Measurements from ENCODE around the gene SLC30A1. TPM values are rescaled to one million over a fixed set of nuclear protein-coding genes. Genes with fewer than 3 reads are reported as not detected.
A peak's percentile ranks its signal among the peaks of the same experiment; 100 is the strongest.

Gene SLC30A1
- total and polyA plus RNA-seq, 4 donors: 17.0 to 37.3 (median 25.4) TPM

- Histone ChIP-seq H3K9me3 (ENCODE audit: control insufficient read depth, insufficient read depth, low read length) (no peaks in the 10 kb centered on the region), H3K27ac (ENCODE audit: low read depth, low read length) (no peak overlapping the region), H3K4me3 (ENCODE audit: low read depth, low read length) (no peak overlapping the region), H3K27me3 (ENCODE audit: control insufficient read depth, insufficient read depth, low read length) (no peaks in the 10 kb centered on the region), H3K4me1 (ENCODE audit: control insufficient read depth, insufficient read depth, low read length) (no peaks in the 10 kb centered on the region), H3K36me3 (ENCODE audit: control insufficient read depth, insufficient read depth, low read length) (no peaks in the 10 kb centered on the region)
- WGBS (ENCODE audit: insufficient coverage): no CpG with 5 or more reads among the region's 3 CpGs
- no peak for DNase-seq (ENCODE audit: low read depth in 4 of 6, low spot score in 6 of 6)
These were observed 24.3 kb upstream of the SLC30A1 start for GRCh38 chr1:211603191-211603701.

GRCh38 chr1:211601982-211602670 is 23.2 kb upstream of the SLC30A1 start:
- Histone ChIP-seq H3K4me3 (ENCODE audit: low read depth, low read length) (no peak overlapping the region), H3K4me1 (ENCODE audit: control insufficient read depth, insufficient read depth, low read length) (no peaks in the 10 kb centered on the region), H3K27me3 (ENCODE audit: control insufficient read depth, insufficient read depth, low read length) (no peaks in the 10 kb centered on the region), H3K36me3 (ENCODE audit: control insufficient read depth, insufficient read depth, low read length) (no peaks in the 10 kb centered on the region), H3K27ac (ENCODE audit: low read depth, low read length) (no peak overlapping the region), H3K9me3 (ENCODE audit: control insufficient read depth, insufficient read depth, low read length) (no peaks in the 10 kb centered on the region)
- DNase-seq (ENCODE audit: low read depth in 4 of 6, low spot score in 6 of 6): peak in 1 of 6 donors; percentile 85
- 61% methylated on average over 3 of the region's 7 CpGs for WGBS (ENCODE audit: insufficient coverage)

- H3K27me3 ChIP-seq (ENCODE audit: control insufficient read depth, insufficient read depth, low read length): no peaks in the 10 kb centered on the region
- H3K9me3 ChIP-seq (ENCODE audit: control insufficient read depth, insufficient read depth, low read length): no peaks in the 10 kb centered on the region
- no peaks in the 10 kb centered on the region for H3K36me3 ChIP-seq (ENCODE audit: control insufficient read depth, insufficient read depth, low read length)
- no peak for DNase-seq (ENCODE audit: low read depth in 4 of 6, low spot score in 6 of 6)
- H3K4me3 ChIP-seq (ENCODE audit: low read depth, low read length): no peak overlapping the region
- H3K4me1 ChIP-seq (ENCODE audit: control insufficient read depth, insufficient read depth, low read length): no peaks in the 10 kb centered on the region
- no CpG with 5 or more reads among the region's 3 CpGs for WGBS (ENCODE audit: insufficient coverage)
- no peak overlapping the region for H3K27ac ChIP-seq (ENCODE audit: low read depth, low read length)
These were observed 22.2 kb upstream of the SLC30A1 start for GRCh38 chr1:211601159-211601558.

GRCh38 chr1:211599250-211599649 is 20.3 kb upstream of the SLC30A1 start:
- Histone ChIP-seq H3K9me3 (ENCODE audit: control insufficient read depth, insufficient read depth, low read length) (no peaks in the 10 kb centered on the region), H3K36me3 (ENCODE audit: control insufficient read depth, insufficient read depth, low read length) (no peaks in the 10 kb centered on the region), H3K27ac (ENCODE audit: low read depth, low read length) (no peak overlapping the region), H3K4me1 (ENCODE audit: control insufficient read depth, insufficient read depth, low read length) (no peaks in the 10 kb centered on the region), H3K27me3 (ENCODE audit: control insufficient read depth, insufficient read depth, low read length) (no peaks in the 10 kb centered on the region), H3K4me3 (ENCODE audit: low read depth, low read length) (no peak overlapping the region)
- no peak for DNase-seq (ENCODE audit: low read depth in 4 of 6, low spot score in 6 of 6)

- Histone ChIP-seq H3K36me3 (ENCODE audit: control insufficient read depth, insufficient read depth, low read length) (no peaks in the 10 kb centered on the region), H3K4me1 (ENCODE audit: control insufficient read depth, insufficient read depth, low read length) (no peaks in the 10 kb centered on the region), H3K4me3 (ENCODE audit: low read depth, low read length) (no peak overlapping the region), H3K27me3 (ENCODE audit: control insufficient read depth, insufficient read depth, low read length) (no peaks in the 10 kb centered on the region), H3K9me3 (ENCODE audit: control insufficient read depth, insufficient read depth, low read length) (no peaks in the 10 kb centered on the region), H3K27ac (ENCODE audit: low read depth, low read length) (no peak overlapping the region)
- no CpG with 5 or more reads among the region's 4 CpGs for WGBS (ENCODE audit: insufficient coverage)
- no peak for DNase-seq (ENCODE audit: low read depth in 4 of 6, low spot score in 6 of 6)
These were observed 19.6 kb upstream of the SLC30A1 start for GRCh38 chr1:211598514-211598913.

GRCh38 chr1:211596418-211597181 is 17.6 kb upstream of the SLC30A1 start:
- Histone ChIP-seq H3K36me3 (ENCODE audit: control insufficient read depth, insufficient read depth, low read length) (no peaks in the 10 kb centered on the region), H3K9me3 (ENCODE audit: control insufficient read depth, insufficient read depth, low read length) (no peaks in the 10 kb centered on the region), H3K27me3 (ENCODE audit: control insufficient read depth, insufficient read depth, low read length) (no peaks in the 10 kb centered on the region), H3K4me1 (ENCODE audit: control insufficient read depth, insufficient read depth, low read length) (no peaks in the 10 kb centered on the region), H3K4me3 (ENCODE audit: low read depth, low read length) (no peak overlapping the region), H3K27ac (ENCODE audit: low read depth, low read length) (no peak overlapping the region)
- 69% methylated on average over 4 of the region's 6 CpGs for WGBS (ENCODE audit: insufficient coverage)
- no peak for DNase-seq (ENCODE audit: low read depth in 4 of 6, low spot score in 6 of 6)

- Histone ChIP-seq H3K4me1 (ENCODE audit: control insufficient read depth, insufficient read depth, low read length) (no peaks in the 10 kb centered on the region), H3K36me3 (ENCODE audit: control insufficient read depth, insufficient read depth, low read length) (no peaks in the 10 kb centered on the region), H3K9me3 (ENCODE audit: control insufficient read depth, insufficient read depth, low read length) (no peaks in the 10 kb centered on the region), H3K27ac (ENCODE audit: low read depth, low read length) (no peak overlapping the region), H3K4me3 (ENCODE audit: low read depth, low read length) (no peak overlapping the region), H3K27me3 (ENCODE audit: control insufficient read depth, insufficient read depth, low read length) (no peaks in the 10 kb centered on the region)
- DNase-seq (ENCODE audit: low read depth in 4 of 6, low spot score in 6 of 6): no peak
These were observed 16.5 kb upstream of the SLC30A1 start for GRCh38 chr1:211595419-211595818.

- no peak for DNase-seq (ENCODE audit: low read depth in 4 of 6, low spot score in 6 of 6)
- no peaks in the 10 kb centered on the region for H3K36me3 ChIP-seq (ENCODE audit: control insufficient read depth, insufficient read depth, low read length)
- no peaks in the 10 kb centered on the region for H3K4me1 ChIP-seq (ENCODE audit: control insufficient read depth, insufficient read depth, low read length)
- no peak overlapping the region for H3K27ac ChIP-seq (ENCODE audit: low read depth, low read length)
- 44% methylated on average over 1 of the region's 5 CpGs for WGBS (ENCODE audit: insufficient coverage)
- H3K4me3 ChIP-seq (ENCODE audit: low read depth, low read length): no peak overlapping the region
- H3K27me3 ChIP-seq (ENCODE audit: control insufficient read depth, insufficient read depth, low read length): no peaks in the 10 kb centered on the region
- no peaks in the 10 kb centered on the region for H3K9me3 ChIP-seq (ENCODE audit: control insufficient read depth, insufficient read depth, low read length)
These were observed 13.1 kb upstream of the SLC30A1 start for GRCh38 chr1:211591980-211592493.

GRCh38 chr1:211589782-211590721 is 11.1 kb upstream of the SLC30A1 start:
- Histone ChIP-seq H3K4me1 (ENCODE audit: control insufficient read depth, insufficient read depth, low read length) (no peaks in the 10 kb centered on the region), H3K36me3 (ENCODE audit: control insufficient read depth, insufficient read depth, low read length) (no peaks in the 10 kb centered on the region), H3K27ac (ENCODE audit: low read depth, low read length) (no peak overlapping the region), H3K4me3 (ENCODE audit: low read depth, low read length) (no peak overlapping the region), H3K27me3 (ENCODE audit: control insufficient read depth, insufficient read depth, low read length) (no peaks in the 10 kb centered on the region), H3K9me3 (ENCODE audit: control insufficient read depth, insufficient read depth, low read length) (no peaks in the 10 kb centered on the region)
- WGBS (ENCODE audit: insufficient coverage): 89% methylated on average over 3 of the region's 6 CpGs
- no peak for DNase-seq (ENCODE audit: low read depth in 4 of 6, low spot score in 6 of 6)

All from spinal cord (tissue), 10 donors.